Retinal pigment epithelial cell (primary cell): ENCODE results near the gene NEK11.
A peak's percentile ranks its signal among the peaks of the same experiment; 100 is the strongest.
"Not testable (repeated sequence)": the region's sequence is repeated elsewhere in the genome, so short reads cannot be mapped to it uniquely, and the experiment has no call there.

Experiments
- DNase-seq: peaks from one replicate; pipeline ENCODE4 v3.0.0-alpha.2; 2010; ENCODE audit warnings: low read depth
- H3K4me3 ChIP-seq: 2 replicates; pipeline ENCODE4 v1.5.1; 2011; ENCODE audit warnings: mild to moderate bottlenecking, low read length, control low read depth, moderate library complexity
- TF ChIP-seq, protein P1 (sequence below): conservative IDR thresholded peaks from 2 replicates; pipeline ENCODE4 v1.5.1; 2011; ENCODE audit warnings: low read depth, low read length, control low read depth, inconsistent platforms

Gene NEK11

DNA sequence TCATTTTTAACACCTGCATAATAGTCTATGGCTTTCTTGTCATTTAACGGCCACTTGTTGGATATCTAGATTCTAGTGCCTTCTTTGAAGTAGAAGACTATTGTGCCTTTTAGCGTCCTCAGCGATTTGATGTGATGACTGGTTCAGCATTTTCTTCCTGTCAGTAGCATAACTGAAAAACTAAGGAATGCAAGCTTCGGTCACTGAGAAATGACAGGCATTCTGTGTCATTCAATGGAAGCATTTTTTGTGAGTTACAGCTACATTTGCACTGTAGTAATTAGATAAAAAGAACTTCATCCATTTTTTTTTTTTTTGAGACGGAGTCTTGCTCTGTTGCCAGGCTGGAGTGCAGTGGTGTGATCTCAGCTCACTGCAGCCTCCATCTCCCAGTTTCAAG is 10.3 kb downstream of the NEK11 start:
- no peak for DNase-seq
- H3K4me3 ChIP-seq = no peak overlapping the region
- TF ChIP-seq, protein P1, sequence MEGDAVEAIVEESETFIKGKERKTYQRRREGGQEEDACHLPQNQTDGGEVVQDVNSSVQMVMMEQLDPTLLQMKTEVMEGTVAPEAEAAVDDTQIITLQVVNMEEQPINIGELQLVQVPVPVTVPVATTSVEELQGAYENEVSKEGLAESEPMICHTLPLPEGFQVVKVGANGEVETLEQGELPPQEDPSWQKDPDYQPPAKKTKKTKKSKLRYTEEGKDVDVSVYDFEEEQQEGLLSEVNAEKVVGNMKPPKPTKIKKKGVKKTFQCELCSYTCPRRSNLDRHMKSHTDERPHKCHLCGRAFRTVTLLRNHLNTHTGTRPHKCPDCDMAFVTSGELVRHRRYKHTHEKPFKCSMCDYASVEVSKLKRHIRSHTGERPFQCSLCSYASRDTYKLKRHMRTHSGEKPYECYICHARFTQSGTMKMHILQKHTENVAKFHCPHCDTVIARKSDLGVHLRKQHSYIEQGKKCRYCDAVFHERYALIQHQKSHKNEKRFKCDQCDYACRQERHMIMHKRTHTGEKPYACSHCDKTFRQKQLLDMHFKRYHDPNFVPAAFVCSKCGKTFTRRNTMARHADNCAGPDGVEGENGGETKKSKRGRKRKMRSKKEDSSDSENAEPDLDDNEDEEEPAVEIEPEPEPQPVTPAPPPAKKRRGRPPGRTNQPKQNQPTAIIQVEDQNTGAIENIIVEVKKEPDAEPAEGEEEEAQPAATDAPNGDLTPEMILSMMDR = no peak

DNA sequence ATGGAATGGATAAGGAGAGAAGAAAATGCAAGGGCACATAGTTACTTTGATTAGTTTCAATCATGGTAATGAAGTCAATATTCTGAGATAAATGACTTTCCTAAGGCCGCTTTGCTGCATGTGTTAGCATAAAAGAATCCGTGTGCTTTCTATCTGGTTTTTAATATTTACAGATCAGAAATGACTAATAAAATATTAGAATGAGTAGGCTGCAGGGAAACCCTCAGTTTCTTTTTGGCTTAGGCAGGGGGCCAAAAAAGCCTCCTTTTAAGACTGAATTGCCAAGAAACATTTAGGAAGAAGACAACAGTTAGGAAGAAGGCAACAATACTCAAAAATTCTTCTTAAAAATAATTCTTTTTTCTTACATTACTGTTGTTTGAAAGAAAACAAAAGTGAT is 11.6 kb downstream of the NEK11 start:
- DNase-seq = no peak
- H3K4me3 ChIP-seq = no peak overlapping the region
- TF ChIP-seq, protein P1 = no peak

DNA sequence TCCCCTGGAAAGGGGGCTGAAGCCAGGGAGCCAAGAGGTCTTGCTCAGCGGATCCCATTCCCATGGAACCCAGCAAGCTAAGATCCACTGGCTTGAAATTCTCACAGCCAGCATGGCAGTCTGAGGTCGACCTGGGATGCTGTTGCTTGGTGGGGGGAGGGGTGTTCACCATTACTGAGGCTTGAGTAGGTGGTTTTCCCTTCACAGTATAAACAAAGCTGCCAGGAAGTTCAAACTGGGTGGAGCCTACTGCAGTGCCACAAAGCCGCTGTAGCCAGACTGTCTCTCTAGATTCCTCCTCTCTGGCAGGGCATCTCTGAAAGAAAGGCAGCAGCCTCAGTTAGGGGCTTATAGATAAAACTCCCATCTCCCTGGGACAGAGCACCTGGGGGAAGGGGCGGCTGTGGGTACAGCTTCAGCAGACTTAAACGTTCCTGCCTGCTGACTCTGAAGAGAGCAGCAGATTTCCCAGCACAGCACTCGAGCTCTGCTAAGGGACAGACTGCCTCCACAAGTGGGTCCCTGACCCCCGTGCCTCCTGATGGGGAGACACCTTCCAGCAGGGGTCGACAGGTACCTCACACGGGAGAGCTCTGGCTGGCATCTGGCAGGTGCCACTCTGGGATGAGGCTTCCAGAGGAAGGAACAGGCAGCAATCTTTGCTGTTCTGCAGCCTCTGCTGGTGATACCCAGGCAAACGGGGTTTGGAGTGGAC is 15.8 kb downstream of the NEK11 start:
- not testable (repeated sequence) for H3K4me3 ChIP-seq, DNase-seq

DNA sequence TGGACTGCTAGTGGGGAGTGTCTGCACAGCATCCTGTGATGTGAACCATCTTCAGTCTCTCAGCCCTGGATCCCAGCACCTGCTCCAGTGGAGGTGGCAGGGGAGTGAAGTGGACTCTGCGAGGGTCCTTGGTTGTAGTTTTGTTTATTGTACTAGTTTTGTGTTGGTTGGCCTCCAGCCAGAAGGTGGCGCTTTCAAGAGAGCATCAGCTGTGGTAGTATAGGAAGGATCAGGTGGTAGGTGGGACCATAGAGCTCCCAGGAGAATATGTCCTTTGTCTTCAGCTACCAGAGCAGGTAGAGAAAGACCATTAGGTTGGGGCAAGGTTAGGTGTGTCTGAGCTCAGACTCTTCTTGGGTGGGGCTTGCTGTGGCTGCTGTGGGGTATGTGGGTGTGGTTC is 20.9 kb downstream of the NEK11 start:
- TF ChIP-seq, protein P1 = no peak
- no peak overlapping the region for H3K4me3 ChIP-seq
- DNase-seq = no peak

DNA sequence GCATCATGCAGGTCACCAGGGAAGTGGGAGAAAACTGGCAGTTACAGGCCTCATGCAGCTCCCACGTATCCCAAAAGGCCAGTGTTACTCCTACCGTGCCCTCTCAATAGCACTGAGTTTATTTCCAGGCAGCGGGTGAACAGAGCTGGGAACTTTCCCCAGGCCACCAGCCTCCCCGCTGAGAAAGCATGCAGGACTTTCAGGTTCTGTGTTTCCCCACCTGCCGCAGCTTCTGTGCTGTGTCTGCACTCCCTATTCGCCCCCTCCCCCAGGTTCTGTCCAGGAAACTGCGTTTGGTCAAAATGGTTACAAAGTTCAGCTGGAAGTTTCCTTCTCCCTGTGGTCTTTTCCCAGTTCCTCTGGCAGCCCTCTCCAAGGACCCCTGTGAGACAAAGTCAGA is 21.4 kb downstream of the NEK11 start:
- DNase-seq = no peak
- no peak overlapping the region for H3K4me3 ChIP-seq
- TF ChIP-seq, protein P1 = no peak

DNA sequence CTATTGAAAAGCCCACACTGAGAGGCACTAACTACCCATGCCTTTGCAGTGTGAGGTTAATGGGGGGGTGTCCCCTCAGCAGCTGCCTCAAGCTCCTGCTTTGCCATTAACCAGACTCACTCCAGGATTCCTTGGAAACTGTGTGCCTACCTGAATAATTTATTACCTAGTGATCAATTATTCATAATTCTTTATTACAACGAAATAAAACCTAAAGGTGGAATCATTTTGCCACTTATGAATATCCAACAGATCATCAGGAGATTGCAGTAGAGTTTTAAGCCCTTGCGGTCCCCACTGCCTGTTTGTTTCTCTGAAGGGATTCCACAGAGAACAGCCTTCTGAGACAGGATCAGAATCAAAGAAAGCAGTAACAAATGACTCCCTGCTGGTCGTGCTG is 23.3 kb downstream of the NEK11 start:
- no peak overlapping the region for H3K4me3 ChIP-seq
- DNase-seq = no peak
- TF ChIP-seq, protein P1 = no peak

DNA sequence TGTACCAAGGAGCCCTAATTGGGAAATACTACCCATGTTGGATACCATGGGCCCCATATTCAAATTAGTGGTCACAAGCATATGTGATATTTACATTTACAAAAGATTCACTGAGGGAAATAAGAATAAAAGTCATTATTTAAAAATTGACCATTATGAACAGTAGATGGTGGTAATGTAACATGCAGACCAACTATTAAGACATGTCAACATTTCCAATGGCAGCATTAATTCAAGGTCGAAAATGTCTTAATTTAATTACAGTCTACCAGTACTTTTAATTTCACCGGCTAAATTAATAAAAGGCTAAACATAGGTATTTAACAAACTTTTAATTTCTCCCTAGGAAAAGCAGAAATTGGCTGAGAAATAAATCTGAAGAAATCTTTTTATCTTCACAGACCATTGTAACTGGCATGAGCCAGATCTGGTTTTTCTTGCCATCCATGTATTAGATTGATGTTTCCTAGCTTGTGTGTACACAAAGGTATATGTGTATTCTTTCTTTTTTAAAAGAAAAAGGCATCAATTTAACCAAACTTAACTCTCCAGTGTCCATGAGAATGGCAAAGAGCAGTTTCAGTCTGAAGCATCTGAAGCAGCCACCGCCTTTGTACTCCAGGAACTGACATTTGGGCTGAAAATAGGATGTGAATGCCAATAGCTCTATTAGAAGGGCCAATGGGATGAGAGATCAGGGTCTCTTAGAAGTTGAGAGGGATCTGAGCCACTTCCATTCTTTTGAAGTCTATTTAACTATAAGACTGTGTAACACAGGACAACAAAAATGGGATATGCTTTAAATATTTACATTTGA is 26.6 kb downstream of the NEK11 start:
- TF ChIP-seq, protein P1 = peak; percentile 33
- DNase-seq = no peak
- no peak overlapping the region for H3K4me3 ChIP-seq
